GM10847 (cell line): Measurements from ENCODE around the gene GNA15.

Source experiments
- POLR2A ChIP-seq: IDR thresholded peaks from 2 replicates; pipeline ENCODE4 v1.6.1; 2011; ENCODE audit not compliant: insufficient read length; ENCODE audit errors: extremely low read depth

Gene GNA15

DNA sequence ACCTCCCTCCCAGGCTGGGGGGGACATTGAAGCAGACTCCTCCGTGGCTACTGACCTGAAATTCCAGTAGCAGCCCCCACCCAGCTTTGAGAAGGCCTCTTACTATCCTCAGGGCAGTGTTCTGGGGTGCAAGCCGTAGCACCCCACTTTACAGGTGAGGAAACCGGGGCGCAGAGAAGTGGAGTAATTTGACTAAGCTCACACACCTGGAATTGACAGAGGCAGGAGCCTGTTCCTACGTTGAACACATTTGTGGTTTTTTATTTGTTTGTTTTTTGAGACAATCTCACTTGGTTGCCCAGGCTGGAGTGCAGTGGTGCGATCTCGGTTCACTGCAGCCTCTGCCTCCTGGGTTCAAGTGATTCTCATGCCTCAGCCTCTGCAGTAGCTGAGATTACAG lies 28.1 kb downstream of the GNA15 start:
- TF ChIP-seq POLR2A = no peak

- no peak for TF ChIP-seq POLR2A
Observed at GRCh38 chr19:3167533-3168272, 31.9 kb downstream of the GNA15 start.

- TF ChIP-seq POLR2A = no peak
Observed at GRCh38 chr19:3171894-3172672, 36.2 kb downstream of the GNA15 start.

DNA sequence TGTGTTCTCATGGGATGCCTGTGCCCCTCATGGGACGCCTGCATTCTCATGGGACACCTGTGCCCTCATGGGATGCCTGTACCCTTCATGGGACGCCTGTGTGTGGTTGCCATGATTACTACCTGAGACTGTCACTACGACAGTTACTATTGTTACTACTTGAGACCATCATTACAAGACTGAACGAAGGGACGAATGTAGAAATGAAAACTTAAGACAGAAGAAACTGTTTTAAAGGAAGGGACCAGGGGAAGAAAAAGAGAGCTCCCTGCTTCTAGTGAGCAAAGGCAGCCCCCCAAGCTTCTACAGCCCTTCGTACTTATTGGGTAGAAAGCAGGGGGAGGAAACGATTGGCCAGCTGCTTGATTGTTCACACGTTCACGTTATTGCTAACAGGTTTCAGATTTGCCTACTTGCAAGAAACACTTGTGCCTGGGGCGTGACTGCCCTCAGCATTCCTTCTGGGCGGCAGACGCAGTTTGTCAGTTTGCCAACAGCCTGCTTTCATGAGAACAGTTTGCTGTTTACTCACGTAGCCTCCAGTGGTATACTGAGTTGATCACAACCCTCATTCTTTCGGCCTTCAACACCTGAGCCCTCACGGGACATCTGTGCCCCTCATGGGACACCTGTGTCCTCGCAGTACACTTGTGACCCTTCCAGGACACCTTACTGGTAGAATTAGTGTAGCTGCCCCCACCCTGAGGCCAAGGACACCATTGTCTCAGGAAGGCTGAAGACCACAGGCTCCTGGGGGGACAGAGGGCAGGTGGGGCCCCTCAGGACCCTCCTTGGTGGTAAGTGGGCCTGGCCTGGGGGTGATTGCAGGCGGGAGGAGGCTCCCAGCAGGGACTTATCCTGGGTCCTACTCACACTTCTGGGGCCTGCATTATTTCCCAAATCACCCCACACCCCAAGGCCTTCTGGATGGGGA lies 40.2 kb downstream of the GNA15 start:
- no peak for TF ChIP-seq POLR2A

DNA sequence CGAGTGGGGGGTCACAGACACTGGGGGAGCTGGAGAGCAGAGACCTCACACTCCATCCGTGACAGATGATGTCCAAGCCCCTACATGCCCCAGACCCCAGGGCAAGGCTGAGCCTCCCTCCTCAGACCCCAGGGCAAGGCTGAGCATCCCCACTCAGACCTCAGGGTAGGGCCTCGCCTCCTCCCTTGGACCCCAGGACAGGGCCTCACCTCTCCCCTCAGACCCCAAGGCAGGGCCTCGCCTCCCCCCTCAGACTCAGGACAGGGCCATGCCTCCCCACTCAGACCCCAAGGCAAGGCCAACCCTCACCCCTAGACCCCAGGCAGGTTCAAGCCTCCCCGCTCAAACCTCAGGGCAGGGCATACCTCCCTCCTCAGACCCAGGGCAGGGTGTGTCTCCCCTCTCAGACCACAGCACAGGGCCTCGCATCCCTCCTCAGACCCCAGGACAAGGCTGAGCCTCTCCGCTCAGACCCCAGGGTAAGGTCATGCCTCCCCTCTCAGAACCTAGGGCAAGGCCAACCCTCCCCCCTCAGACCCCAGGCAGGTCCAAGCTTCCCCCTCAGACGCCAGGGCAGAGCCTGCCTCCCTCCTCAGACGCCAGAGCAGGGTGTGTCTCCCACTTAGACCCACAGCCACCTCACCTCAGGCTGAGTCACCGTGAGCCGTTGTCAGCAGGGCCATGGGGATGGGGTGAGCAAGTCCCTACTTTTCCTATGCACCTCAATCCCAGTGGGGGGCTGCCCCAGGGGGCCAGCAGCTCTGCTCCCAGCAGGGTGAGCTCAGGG lies 41.1 kb downstream of the GNA15 start:
- no peak for TF ChIP-seq POLR2A

GRCh38 chr19:3178377-3178972 lies 42.6 kb downstream of the GNA15 start, which contains the start of gene S1PR4:
TSS of gene S1PR4 (plus strand) at chr19:3178769. CDS start at chr19:3178793, 24 bp downstream.
- peak; percentile 76 for TF ChIP-seq POLR2A

GRCh38 chr19:3178973-3179738 lies 43.3 kb downstream of the GNA15 start:
- TF ChIP-seq POLR2A = no peak

DNA sequence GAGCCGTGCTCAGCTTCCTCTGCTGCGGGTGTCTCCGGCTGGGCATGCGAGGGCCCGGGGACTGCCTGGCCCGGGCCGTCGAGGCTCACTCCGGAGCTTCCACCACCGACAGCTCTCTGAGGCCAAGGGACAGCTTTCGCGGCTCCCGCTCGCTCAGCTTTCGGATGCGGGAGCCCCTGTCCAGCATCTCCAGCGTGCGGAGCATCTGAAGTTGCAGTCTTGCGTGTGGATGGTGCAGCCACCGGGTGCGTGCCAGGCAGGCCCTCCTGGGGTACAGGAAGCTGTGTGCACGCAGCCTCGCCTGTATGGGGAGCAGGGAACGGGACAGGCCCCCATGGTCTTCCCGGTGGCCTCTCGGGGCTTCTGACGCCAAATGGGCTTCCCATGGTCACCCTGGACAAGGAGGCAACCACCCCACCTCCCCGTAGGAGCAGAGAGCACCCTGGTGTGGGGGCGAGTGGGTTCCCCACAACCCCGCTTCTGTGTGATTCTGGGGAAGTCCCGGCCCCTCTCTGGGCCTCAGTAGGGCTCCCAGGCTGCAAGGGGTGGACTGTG lies 44.0 kb downstream of the GNA15 start:
- TF ChIP-seq POLR2A = no peak

DNA sequence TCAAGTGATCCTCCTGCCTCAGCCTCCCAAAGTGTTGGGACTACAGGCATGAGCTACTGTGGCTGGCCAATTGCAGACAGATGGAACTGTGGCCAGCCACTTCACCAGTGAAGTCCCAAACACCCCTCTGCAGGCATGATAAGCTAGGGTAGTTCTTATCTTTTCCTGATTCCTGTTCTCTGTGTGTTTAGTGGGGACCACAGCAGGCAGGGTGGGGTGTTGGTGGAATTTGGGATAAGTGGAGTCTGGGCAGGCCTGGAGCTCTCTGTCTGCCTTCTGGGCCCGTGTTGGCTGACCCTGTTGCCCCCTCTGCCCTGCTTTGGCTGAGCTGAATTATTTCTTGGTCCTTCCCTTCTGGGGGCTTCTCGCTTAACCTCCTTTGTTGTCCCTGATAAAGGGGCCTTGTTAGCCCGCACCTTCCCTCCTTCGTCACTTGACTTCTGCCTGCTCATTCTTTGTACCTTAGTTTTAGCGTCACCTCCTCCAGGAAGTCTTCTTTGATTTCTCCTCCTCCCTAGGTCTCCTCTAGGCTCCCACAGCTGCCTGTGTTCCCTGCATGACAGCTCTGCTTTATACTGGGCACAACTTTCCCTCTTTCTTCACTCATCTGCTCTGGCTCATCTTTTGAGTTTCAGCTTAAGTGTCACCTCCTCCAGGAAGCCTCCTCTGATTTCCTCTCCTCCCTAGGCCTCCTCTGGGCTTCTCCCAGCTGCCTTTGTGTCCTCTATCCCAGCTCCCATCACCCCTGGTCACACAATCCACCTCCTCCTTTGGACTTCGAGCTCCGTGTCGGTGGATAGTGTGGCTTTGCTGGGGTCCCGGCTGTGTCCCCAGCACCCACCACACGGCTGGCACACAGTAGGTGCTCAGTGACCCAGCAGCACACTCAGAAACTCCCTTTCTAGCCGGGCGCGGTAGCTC lies 48.1 kb downstream of the GNA15 start:
- no peak for TF ChIP-seq POLR2A

- TF ChIP-seq POLR2A = no peak
Observed at GRCh38 chr19:3184847-3185460, 49.1 kb downstream of the GNA15 start.

DNA sequence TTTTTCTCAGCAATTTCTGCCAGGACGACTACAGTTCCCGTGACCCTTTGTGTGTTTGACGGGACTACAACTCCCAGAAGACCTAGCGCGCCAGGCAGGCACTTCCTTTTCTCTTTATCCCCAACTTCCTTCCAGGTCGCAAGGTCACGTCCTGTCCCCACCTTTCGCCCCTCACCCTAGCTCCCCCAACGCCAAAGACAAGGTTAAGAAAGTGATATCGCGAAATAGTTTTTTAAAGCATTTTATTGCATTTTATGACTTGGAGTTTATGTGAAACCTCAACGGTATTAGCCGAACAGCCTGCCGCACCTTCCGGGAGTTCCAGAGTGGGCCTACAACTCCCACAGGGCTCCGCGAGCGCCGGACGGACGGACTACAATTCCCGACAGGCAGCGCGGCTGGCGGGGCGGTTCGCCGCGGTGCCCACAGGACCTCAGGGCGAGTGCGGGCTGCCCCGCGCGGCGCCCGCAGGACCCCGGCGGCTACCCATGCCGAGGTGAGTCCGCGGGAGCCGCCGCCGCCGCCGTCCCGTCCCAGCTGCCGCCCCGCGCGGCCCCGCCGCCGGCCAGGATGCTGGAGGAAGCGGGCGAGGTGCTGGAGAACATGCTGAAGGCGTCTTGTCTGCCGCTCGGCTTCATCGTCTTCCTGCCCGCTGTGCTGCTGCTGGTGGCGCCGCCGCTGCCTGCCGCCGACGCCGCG lies 49.8 kb downstream of the GNA15 start, which contains the start of gene NCLN:
Gene NCLN, plus strand, starts transcription at position 470 of the 699 bp plus-strand sequence. Its CDS starts 101 bp downstream, at position 571.
- peak; percentile 57 for TF ChIP-seq POLR2A
